Measurements from ENCODE around the gene OPCML.

DNA sequence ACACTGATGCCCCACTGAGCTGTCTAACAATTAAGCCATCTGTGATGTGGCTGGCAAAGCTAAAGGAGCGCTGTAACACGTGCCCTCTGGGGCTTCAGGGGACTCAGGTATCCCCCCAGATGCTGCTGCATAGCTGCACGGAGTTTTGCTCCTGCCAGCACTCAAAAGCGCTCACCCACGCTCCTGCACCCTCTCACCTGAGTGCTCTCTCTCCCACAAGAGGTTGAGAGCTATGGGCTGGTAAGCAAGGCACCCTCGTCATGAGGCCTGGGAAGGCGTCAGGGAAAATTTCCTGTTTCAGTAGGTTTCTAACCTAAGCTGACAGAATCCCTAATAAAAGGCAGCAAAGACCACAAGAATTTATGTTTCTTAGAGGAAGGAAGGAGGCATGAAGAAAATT is 850.3 kb downstream of the OPCML start:
- TF ChIP-seq, protein P1, sequence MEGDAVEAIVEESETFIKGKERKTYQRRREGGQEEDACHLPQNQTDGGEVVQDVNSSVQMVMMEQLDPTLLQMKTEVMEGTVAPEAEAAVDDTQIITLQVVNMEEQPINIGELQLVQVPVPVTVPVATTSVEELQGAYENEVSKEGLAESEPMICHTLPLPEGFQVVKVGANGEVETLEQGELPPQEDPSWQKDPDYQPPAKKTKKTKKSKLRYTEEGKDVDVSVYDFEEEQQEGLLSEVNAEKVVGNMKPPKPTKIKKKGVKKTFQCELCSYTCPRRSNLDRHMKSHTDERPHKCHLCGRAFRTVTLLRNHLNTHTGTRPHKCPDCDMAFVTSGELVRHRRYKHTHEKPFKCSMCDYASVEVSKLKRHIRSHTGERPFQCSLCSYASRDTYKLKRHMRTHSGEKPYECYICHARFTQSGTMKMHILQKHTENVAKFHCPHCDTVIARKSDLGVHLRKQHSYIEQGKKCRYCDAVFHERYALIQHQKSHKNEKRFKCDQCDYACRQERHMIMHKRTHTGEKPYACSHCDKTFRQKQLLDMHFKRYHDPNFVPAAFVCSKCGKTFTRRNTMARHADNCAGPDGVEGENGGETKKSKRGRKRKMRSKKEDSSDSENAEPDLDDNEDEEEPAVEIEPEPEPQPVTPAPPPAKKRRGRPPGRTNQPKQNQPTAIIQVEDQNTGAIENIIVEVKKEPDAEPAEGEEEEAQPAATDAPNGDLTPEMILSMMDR (IDR thresholded peaks at IDR 0.05): no peak
- TF ChIP-seq POLR2A (IDR thresholded peaks at IDR 0.05) (no peak), POLR2AphosphoS5 (IDR thresholded peaks at IDR 0.05) (no peak)

Data from prostate gland (tissue), 2 donors.